A673 (cell line): ENCODE measurements around the gene CCDC12. TPM values are rescaled to one million over a fixed set of nuclear protein-coding genes. Genes with fewer than 3 reads are reported as not detected.

Source experiments
- BruUV-seq: library from RNA; stranded (reverse); fragments of 400-500 nt; replicated peaks from 2 replicates; lab custom pipeline; 2021; lab: Mats Ljungman, UMichigan
- CTCF ChIA-PET: fragments of 300-600 bp; sonication (Branson Sonifier 250); formaldehyde crosslinking; loops from one replicate; lab custom pipeline; 2022; ENCODE audit warnings: antibody characterized with exemption; lab: Charles Lee
- POLR2A ChIA-PET: fragments of 300-600 bp; sonication (Branson Sonifier 250); formaldehyde crosslinking; loops from one replicate; lab custom pipeline; 2022; ENCODE audit warnings: antibody characterized with exemption; ENCODE audit not compliant: low non-redundant PET; lab: Charles Lee
- DNase-seq: peaks from one replicate; pipeline ENCODE4 v3.0.0-alpha.2; 2015; ENCODE audit warnings: low spot score
- H3K27ac ChIP-seq: fragments of 200-600 bp; sonication (generic); 2 replicates; pipeline ENCODE4 v1.5.1; 2016; ENCODE audit warnings: mixed run types, low read depth, mild to moderate bottlenecking, mixed read lengths, antibody characterized with exemption, low read length; ENCODE audit not compliant: poor library complexity, severe bottlenecking
- H3K27me3 ChIP-seq: fragments of 200-600 bp; sonication (generic); replicated peaks from 2 replicates; pipeline ENCODE4 v1.6.1; 2017; ENCODE audit warnings: mixed run types, low read depth, mild to moderate bottlenecking, mixed read lengths, antibody characterized with exemption, low read length; ENCODE audit not compliant: insufficient read depth, poor library complexity
- H3K36me3 ChIP-seq: fragments of 200-600 bp; sonication (generic); 2 replicates; pipeline ENCODE4 v1.6.1; 2016; ENCODE audit warnings: mixed run types, mild to moderate bottlenecking, mixed read lengths, antibody characterized with exemption, low read length; ENCODE audit not compliant: insufficient read depth, poor library complexity, severe bottlenecking
- H3K4me1 ChIP-seq: fragments of 200-600 bp; sonication (generic); 2 replicates; pipeline ENCODE4 v1.6.1; 2017; ENCODE audit warnings: mixed run types, mild to moderate bottlenecking, mixed read lengths, antibody characterized with exemption, low read length; ENCODE audit not compliant: insufficient read depth, poor library complexity, severe bottlenecking
- H3K4me3 ChIP-seq: fragments of 200-600 bp; sonication (generic); 2 replicates; pipeline ENCODE4 v1.5.1; 2016; ENCODE audit warnings: low read depth, mixed run types, mild to moderate bottlenecking, mixed read lengths, low read length; ENCODE audit not compliant: poor library complexity, severe bottlenecking
- H3K9me3 ChIP-seq: fragments of 200-600 bp; sonication (generic); 2 replicates; pipeline ENCODE4 v1.6.1; 2016; ENCODE audit warnings: mixed run types, low read depth, mild to moderate bottlenecking, mixed read lengths, antibody characterized with exemption, low read length; ENCODE audit not compliant: poor library complexity, severe bottlenecking
- EZH2 ChIP-seq: fragments of 200-600 bp; sonication (generic); IDR thresholded peaks from 2 replicates; pipeline ENCODE4 v1.6.1; 2017; ENCODE audit warnings: borderline replicate concordance, low read depth, mild to moderate bottlenecking, mixed read lengths, antibody characterized with exemption, low read length; ENCODE audit not compliant: poor library complexity, severe bottlenecking
- intact Hi-C: fragments of 100-400 bp; cut with micrococcal nuclease; formaldehyde crosslinking; loops from one replicate; pipeline ENCODE4 v1.10.0; 2022; ENCODE audit not compliant: unreplicated experiment
- total RNA-seq: library from RNA; stranded (reverse); gene quantifications from 2 replicates; pipeline ENCODE4 v1.2.3, GENCODE V29; 2021
- TF ChIP-seq, protein P1 (sequence below): fragments of 300-800, 200-600 bp; sonication (generic); conservative IDR thresholded peaks from 2 replicates; pipeline ENCODE4 v1.5.1; 2017; ENCODE audit warnings: low read depth, mild to moderate bottlenecking, antibody characterized with exemption, low read length, moderate library complexity, mixed read lengths

The CCDC12 gene
- total RNA-seq, 1 experiment from 2014 or later, result 28.2 TPM

DNA sequence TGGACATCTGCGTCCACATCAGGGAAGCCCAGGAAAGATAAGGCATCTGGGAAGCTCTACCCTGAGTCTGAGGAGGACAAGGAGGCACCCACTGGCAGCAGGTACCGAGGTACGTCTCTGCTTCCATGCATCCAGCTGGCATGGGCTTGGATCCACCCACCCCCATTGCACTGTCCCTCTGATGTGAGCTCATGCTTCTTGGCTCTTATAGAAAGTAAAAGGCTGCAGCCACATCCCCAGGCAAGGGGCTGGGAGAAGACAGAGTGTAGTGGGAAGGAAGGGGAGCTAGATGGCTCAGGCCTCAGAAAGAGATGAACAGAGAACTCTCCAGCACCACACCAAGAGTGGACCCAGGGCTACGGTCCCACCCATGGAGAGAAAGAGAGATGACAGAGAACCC lies 80.8 kb downstream of the CCDC12 start:
- Histone ChIP-seq H3K27me3 (no peaks in the 10 kb centered on the region), H3K36me3 (no peaks in the 10 kb centered on the region), H3K9me3 (no peaks in the 10 kb centered on the region), H3K4me1 (no peaks in the 10 kb centered on the region), H3K4me3 (no peak overlapping the region), H3K27ac (no peak overlapping the region)
- BruUV-seq, result no TSS peak
- DNase-seq, result no peak
- POLR2A ChIA-PET, result no interaction called here
- CTCF ChIA-PET, result interaction anchor here (0.5 kb wide), 1 partner anchor 251 kb away, joined by 5 read pairs; no protein-coding TSS in a partner anchor
- TF ChIP-seq, protein P1, sequence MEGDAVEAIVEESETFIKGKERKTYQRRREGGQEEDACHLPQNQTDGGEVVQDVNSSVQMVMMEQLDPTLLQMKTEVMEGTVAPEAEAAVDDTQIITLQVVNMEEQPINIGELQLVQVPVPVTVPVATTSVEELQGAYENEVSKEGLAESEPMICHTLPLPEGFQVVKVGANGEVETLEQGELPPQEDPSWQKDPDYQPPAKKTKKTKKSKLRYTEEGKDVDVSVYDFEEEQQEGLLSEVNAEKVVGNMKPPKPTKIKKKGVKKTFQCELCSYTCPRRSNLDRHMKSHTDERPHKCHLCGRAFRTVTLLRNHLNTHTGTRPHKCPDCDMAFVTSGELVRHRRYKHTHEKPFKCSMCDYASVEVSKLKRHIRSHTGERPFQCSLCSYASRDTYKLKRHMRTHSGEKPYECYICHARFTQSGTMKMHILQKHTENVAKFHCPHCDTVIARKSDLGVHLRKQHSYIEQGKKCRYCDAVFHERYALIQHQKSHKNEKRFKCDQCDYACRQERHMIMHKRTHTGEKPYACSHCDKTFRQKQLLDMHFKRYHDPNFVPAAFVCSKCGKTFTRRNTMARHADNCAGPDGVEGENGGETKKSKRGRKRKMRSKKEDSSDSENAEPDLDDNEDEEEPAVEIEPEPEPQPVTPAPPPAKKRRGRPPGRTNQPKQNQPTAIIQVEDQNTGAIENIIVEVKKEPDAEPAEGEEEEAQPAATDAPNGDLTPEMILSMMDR, result no peak
- no peak for TF ChIP-seq EZH2
- intact Hi-C loops, result loop anchor here (1.0 to 2.0 kb wide), 2 partner anchors 29 to 190 kb away; no protein-coding TSS in a partner anchor

DNA sequence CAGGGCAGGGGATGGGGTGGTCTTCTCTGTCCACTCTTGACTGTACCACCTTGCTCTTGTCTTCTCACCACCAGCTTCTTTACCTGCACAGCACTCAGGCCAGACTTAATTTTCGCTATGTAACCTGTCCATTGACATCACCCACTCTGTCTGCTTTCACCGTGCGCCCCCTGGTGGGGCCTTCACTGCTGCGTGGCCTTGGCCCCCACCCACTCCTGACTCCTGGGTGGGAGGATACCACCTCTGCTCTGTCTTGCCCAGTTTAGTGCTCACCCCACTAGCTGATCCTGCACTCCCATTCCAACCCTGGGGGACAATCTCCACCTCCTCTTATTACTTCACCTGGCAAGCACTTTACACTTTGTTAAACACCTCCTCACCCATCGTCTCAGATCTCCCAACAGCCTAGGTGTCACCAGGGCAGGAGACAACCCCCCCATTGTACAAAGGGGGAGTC lies 81.3 kb downstream of the CCDC12 start:
- POLR2A ChIA-PET, result no interaction called here

DNA sequence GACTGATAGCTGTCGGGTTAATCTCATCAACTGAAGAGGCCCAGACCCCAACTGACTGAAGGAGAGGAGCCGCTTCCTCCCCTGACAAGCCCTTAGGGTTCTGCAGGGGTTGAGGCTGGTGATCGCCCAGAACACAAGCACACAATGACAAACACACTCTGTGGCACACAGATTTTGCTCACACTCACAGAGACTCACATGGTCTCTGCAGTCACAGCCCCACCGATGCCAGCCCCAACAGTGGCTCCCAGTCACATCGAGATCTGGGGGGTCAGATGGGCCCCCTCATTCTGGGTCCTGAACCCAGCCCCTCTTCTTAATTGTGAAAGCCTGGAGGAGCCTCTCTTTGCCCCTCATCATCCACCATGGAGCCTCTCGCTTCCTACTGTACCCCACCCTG lies 82.3 kb downstream of the CCDC12 start:
- H3K4me1 ChIP-seq, result peaks cover 6% of the 10 kb centered on the region
- POLR2A ChIA-PET, result no interaction called here
- H3K9me3 ChIP-seq, result no peaks in the 10 kb centered on the region
- no peaks in the 10 kb centered on the region for H3K36me3 ChIP-seq
- no peak for TF ChIP-seq EZH2
- TF ChIP-seq, protein P1, result no peak
- CTCF ChIA-PET, result no interaction called here
- no peak for DNase-seq
- no peaks in the 10 kb centered on the region for H3K27me3 ChIP-seq
- no TSS peak for BruUV-seq
- intact Hi-C loops, result loop anchor here (2.0 kb wide), 1 partner anchor 27 kb away; no protein-coding TSS in a partner anchor
- no peak overlapping the region for H3K27ac ChIP-seq
- H3K4me3 ChIP-seq, result no peak overlapping the region

More for the DNA sequence above, 81.3 kb downstream of the CCDC12 start:
- DNase-seq, result peak; percentile 32
- intact Hi-C loops, result loop anchor here (1.0 to 2.0 kb wide), 2 partner anchors 28 to 190 kb away; no protein-coding TSS in a partner anchor
- CTCF ChIA-PET, result interaction anchor here (0.6 kb wide), 2 partner anchors 28 to 292 kb away, joined by 3 to 4 read pairs; no protein-coding TSS in a partner anchor
- H3K9me3 ChIP-seq, result no peaks in the 10 kb centered on the region
- TF ChIP-seq, protein P1, result peak; percentile 75
- TF ChIP-seq EZH2, result no peak
- no peak overlapping the region for H3K4me3 ChIP-seq
- H3K36me3 ChIP-seq, result no peaks in the 10 kb centered on the region
- H3K4me1 ChIP-seq, result peaks cover under 1% of the 10 kb centered on the region
- no peaks in the 10 kb centered on the region for H3K27me3 ChIP-seq
- no TSS peak for BruUV-seq
- H3K27ac ChIP-seq, result no peak overlapping the region
